Lung microvascular endothelial cell (primary cell): ENCODE results near the gene BRAT1. TPM values are rescaled to one million over a fixed set of nuclear protein-coding genes. Genes with fewer than 3 reads are reported as not detected.

Experiments used
- DNase-seq, 2 donors: peaks; one replicate each; pipeline versions ENCODE4 v3.0.0 to v3.0.0-alpha.2; 2010; ENCODE audit warnings: low read depth in 2 of 2
- total RNA-seq: library from RNA; depleted of rRNA; stranded (reverse); fragments of >200 nt; gene quantifications from 2 replicates; pipeline ENCODE4 v1.2.1, GENCODE V29; 2014

The BRAT1 gene
- total RNA-seq, 1 donor from 2014 or later, result 21.8 TPM

- no peak for DNase-seq
These were observed 30.3 kb downstream of the BRAT1 start for GRCh38 chr7:2524808-2525657.

- peak; percentile 87 to 95 for DNase-seq
These were observed 31.1 kb downstream of the BRAT1 start for GRCh38 chr7:2523941-2524807.

- DNase-seq, result no peak
These were observed 31.8 kb downstream of the BRAT1 start for GRCh38 chr7:2523461-2523936.

DNA sequence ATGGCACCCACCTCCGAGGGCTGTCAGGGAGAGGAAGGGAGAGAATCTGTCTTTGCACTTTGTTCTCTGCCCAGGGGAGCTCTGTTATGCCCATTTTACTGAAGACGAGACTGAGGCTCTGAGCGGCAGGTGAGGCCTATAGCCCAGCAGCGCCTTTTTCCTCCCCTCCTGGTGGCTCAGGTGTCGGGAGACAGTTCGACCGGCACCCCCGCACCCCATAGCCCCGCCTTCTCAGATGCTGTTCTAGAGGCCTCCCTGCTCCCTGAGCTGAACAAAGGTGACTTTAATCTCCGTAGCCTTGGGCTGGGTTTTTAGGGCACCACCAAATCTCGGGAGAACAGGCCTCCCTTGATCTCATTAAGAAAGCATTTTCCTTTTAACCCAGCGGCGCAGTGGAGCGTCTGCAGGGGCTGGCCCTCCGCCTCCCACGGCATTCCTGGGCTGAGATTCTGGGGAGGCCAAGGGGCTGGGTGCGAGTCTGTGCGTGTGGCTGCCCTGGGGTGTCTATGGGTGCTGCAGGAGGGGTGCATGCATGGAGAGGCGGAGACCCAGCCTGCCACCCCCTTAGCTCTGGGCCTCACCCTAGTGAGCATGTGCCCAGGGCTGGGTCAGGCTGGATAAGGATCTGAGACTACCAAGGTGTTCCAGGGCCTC, 32.4 kb downstream of the BRAT1 start:
- peak in 1 of 2 donors; percentile 41 for DNase-seq

- peak; percentile 40 to 60 for DNase-seq
These were observed 33.3 kb downstream of the BRAT1 start for GRCh38 chr7:2521952-2522591.

DNA sequence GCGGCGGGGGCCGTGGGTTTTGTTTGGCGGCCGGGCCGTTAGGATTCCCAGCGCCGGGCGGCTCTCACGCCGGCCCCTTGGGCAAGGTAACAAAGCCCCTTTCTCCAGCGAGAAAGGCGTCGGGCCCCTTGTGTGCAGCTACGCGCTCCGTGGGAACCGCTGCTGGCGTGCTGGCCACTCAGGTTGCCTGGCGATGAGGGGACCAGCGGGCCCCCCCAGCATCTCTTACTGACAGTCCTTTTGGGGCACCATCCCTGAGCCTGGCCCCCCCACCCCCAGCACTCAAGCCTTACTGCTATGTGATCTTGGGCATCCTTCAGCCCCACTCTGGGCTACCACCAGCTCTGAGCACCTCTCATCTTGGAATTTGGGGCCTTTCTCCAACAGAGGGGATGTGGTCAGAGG, 34.0 kb downstream of the BRAT1 start:
- DNase-seq, result no peak

DNA sequence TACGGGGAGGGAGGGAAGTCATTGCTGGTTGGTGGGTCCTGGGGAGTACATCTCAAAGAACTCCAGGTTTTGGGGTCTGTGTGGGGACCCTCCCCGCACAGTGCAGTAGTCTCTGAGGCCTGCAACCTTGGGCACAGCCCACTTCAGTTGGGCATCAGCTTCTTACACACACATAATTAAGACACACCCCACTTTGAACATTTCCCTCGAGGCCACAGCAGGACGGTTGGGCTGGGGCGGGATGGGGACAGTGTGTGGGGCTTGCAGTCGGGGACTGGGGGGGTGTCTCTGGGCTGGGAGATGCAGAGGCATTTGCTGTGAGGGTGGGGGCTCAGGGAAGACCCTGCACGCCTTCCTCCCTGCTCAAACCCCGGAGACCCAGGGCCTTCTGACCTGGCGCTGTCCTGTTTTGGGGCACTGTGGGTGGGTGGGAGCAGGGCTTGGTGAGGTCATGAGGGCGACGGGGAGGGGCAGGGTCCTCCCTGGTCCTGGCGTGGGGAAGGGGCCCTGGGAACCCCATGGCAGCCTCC, 34.5 kb downstream of the BRAT1 start:
- no peak for DNase-seq

- DNase-seq, result peak in 1 of 2 donors; percentile 40
These were observed 35.1 kb downstream of the BRAT1 start for GRCh38 chr7:2520131-2520760.

GRCh38 chr7:2519119-2519930, 36.0 kb downstream of the BRAT1 start, which contains the start of gene LFNG:
TSS of gene LFNG (plus strand) at chr7:2519774. CDS start at chr7:2519862, 88 bp downstream.
- peak; percentile 88 to 95 for DNase-seq

DNA sequence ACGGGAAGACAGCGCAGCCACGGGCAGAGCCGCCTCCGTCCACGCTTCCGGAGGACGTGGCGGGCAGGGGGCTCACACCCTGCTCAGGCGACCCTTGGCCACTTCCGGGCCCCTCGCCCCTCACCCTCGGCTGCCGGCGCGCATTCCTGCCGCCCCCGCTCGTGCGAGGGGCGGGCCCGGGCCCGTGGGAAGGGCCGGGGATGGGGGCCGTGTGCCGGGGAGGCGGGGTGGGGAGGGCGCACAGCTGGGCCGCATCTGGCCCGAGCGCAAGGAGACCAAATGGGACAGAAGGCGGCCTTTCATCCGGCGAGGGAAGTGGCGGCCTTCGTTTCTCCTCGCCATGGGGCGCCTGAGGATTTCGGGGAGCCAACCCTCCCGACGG, 36.6 kb downstream of the BRAT1 start:
- DNase-seq, result no peak

DNA sequence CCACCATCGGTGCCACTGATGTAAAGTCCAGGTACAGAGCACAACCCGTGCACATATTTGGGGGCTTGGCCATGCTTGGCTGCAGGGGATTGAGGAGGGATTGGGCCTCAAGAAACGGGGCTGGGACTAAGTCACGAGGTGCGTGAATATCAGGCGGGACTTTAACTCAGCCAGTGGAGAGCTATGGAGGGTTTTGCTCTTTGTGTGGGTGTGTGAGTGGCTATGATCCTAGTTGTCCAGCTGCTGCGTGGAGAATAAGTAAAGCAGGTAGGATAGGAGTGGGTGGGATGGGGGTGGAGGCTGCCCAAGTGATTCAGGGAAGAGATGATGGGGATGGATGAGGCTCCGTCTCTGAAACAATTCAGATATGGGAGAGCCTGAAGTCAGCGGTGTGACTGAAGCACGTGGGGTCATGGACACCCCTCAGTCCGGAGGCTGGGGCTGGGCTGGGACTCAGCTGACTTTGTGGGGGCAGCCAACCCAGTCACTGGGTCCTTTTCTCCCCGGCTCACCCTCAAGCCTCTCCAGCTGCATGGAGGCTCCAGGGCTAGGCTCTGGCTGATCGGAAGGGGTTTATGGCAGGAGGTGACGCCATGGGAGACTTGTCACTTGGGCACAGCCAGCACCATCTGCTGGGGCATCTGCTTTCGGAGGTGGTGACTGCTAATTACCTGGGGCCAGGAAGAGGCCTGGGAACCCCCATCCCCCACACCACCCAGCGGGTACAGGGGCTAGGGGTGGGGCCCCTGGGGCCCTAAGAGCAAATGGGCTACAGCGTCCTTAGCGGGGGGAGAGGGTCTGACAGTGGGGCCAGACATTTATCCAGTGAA, 37.4 kb downstream of the BRAT1 start:
- DNase-seq, result no peak

DNA sequence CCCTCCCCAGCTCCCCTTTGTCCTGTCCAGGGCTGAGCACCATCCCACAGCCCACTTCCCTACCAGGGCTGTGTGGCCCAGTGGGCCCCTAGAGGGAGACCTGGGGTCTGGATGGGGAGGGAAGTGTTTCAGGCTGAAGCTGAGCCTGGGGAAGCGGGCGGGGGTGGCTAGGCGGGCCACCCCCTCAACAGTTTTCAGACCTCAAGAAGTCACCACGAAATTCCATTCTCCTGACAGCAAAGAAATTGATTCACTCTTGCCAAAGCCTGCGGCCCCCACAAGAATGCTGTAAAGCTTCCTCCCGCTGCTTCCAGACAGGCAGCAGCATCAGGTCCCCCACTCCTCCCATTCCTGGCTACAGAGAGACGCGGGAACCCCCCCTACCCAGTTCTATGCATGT, 38.3 kb downstream of the BRAT1 start:
- no peak for DNase-seq

DNA sequence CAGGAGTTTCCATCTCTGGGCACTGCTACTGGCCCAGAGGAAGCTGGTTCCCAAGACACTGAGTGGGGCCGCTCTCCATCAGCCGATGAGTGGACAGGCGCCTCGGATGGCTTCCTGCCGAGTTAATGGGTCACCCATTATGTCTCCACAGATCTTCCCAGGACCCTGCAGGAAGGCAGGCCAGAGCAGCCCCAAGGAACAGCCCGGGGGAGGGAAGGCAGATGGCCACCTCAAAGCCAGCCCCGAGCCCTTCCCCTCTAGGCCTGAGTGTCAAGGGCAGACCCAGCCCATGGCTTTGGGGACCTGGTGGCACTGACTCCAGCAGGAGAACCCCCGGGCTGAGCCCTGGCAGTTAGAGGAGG, 39.1 kb downstream of the BRAT1 start:
- DNase-seq, result no peak

GRCh38 chr7:2515424-2516193, 39.7 kb downstream of the BRAT1 start:
- DNase-seq, result no peak

DNA sequence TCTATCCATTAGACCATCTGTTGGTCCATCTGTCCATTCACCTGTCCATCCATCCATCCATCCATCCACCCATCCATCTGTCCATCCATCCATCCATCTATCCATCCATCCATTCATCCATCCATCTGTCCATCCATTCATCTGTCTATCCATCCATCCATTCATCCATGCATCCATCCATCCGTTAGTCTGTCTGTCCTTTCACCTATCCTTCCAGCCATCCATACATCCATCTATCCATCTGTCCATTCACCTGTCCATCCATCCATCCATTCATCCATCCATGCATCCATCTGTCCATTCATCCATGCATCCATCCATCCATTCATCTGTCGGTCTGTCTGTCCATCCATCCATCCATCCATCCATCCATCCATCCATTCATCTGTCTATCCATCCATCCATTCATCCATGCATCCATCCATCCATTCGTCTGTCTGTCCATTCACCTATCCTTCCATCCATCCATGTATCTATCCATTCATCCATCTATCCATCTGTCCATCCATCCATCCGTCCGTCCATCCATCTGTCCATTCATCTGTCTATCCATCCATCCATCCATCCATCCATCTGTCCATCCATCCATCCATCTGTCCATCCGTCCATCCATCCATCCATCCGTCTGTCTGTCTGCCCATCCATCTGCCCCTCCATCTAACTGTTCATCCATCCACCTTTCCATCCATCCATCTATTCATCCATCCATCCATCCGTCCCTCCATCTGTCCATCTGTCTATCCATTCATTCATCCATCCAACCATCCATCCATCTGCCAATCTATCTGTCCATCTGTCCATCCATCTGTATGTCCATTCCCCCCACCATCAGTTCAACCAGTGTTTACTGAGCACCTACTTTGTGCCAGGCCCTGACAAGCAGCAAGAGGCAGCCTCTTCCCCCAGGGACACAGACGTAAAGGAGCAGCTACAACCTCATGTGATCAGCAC, 40.6 kb downstream of the BRAT1 start:
- no peak for DNase-seq

DNA sequence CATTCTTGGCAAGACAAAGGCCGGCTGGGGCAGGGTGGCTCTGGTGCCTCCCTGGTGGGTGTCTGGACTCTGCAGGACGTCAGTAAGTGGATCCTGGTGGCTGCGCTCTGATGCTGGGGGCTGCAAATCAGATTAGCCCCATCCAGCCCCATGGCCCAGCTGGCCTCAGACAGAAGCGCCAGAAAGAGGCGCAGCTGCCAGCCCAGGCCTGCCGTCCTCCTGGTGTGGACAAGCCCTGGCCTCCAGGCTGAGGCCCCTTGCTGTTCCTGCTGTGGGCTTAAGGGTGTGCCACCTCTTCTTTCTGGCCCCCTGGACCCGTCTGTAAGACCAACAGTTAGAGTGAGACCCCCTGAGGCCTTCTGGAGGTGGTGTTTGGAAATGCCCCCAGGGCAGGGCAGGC, 41.6 kb downstream of the BRAT1 start:
- no peak for DNase-seq

GRCh38 chr7:2512713-2513112, 42.6 kb downstream of the BRAT1 start:
- DNase-seq, result no peak
